ENCODE data around the gene B3GAT1.
"Not testable (repeated sequence)": the region's sequence is repeated elsewhere in the genome, so short reads cannot be mapped to it uniquely, and the experiment has no call there.

The B3GAT1 gene

GRCh38 chr11:134449713-134450112, 37.7 kb upstream of the B3GAT1 start:
- POLR2A ChIA-PET: no interaction called here
- no peak for DNase-seq (ENCODE audit: low read depth, low spot score)
- CTCF ChIA-PET: no interaction called here
- H3K4me3 ChIP-seq (ENCODE audit: low read depth, low read length): no peak overlapping the region
- TF ChIP-seq CTCF (IDR thresholded peaks at IDR 0.05; ENCODE audit: insufficient read depth, low read length, missing control alignments): no peak

- TF ChIP-seq CTCF (IDR thresholded peaks at IDR 0.05; ENCODE audit: insufficient read depth, low read length, missing control alignments): no peak
- ChIA-PET CTCF (no interaction called here), POLR2A (no interaction called here)
- H3K4me3 ChIP-seq (ENCODE audit: low read depth, low read length): no peak overlapping the region
- DNase-seq (ENCODE audit: low read depth, low spot score): no peak
Measured at GRCh38 chr11:134449051-134449450, 37.0 kb upstream of the B3GAT1 start.

GRCh38 chr11:134447696-134448095, 35.7 kb upstream of the B3GAT1 start:
- ChIA-PET CTCF (no interaction called here), POLR2A (no interaction called here)
- no peak overlapping the region for H3K4me3 ChIP-seq (ENCODE audit: low read depth, low read length)
- no peak for TF ChIP-seq CTCF (IDR thresholded peaks at IDR 0.05; ENCODE audit: insufficient read depth, low read length, missing control alignments)
- no peak for DNase-seq (ENCODE audit: low read depth, low spot score)

- POLR2A ChIA-PET: no interaction called here
- no peak overlapping the region for H3K4me3 ChIP-seq (ENCODE audit: low read depth, low read length)
- CTCF ChIA-PET: no interaction called here
- TF ChIP-seq CTCF (IDR thresholded peaks at IDR 0.05; ENCODE audit: insufficient read depth, low read length, missing control alignments): no peak
- DNase-seq (ENCODE audit: low read depth, low spot score): no peak
Measured at GRCh38 chr11:134445601-134446325, 33.7 kb upstream of the B3GAT1 start.

GRCh38 chr11:134444160-134445108, 32.4 kb upstream of the B3GAT1 start:
- POLR2A ChIA-PET; CTCF ChIA-PET; DNase-seq (ENCODE audit: low read depth, low spot score); H3K4me3 ChIP-seq (ENCODE audit: low read depth, low read length): not testable (repeated sequence)

- CTCF ChIA-PET: no interaction called here
- TF ChIP-seq CTCF (IDR thresholded peaks at IDR 0.05; ENCODE audit: insufficient read depth, low read length, missing control alignments): no peak
- no peak for DNase-seq (ENCODE audit: low read depth, low spot score)
- H3K4me3 ChIP-seq (ENCODE audit: low read depth, low read length): no peak overlapping the region
- POLR2A ChIA-PET: no interaction called here
Measured at GRCh38 chr11:134443246-134443645, 31.2 kb upstream of the B3GAT1 start.
